HG03342 (cell line): Measurements from ENCODE around the gene ACOX2.

Source experiments
- ATAC-seq: cut with Tn5 transposase; IDR thresholded peaks from one replicate; pipeline ENCODE4 v1.9.1; 2021; ENCODE audit warnings: mild to moderate bottlenecking, moderate library complexity; ENCODE audit not compliant: unreplicated experiment

ACOX2 gene

DNA sequence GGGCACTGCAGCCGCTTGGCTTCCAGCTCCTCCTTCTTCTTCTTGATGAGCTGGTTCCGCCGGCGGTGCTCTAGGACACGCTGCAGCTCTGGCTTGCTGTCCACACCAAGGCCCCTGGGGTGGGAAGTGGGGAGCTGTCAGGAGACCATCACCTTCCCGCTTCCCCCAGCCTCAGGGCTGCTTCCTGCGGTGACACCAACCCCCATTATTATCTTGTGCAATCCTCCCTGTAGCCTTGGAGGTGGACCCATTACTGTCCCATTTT is 30.2 kb upstream of the ACOX2 start:
- no peak for ATAC-seq

- no peak for ATAC-seq
These were observed 29.6 kb upstream of the ACOX2 start for GRCh38 chr3:58566398-58567250.

DNA sequence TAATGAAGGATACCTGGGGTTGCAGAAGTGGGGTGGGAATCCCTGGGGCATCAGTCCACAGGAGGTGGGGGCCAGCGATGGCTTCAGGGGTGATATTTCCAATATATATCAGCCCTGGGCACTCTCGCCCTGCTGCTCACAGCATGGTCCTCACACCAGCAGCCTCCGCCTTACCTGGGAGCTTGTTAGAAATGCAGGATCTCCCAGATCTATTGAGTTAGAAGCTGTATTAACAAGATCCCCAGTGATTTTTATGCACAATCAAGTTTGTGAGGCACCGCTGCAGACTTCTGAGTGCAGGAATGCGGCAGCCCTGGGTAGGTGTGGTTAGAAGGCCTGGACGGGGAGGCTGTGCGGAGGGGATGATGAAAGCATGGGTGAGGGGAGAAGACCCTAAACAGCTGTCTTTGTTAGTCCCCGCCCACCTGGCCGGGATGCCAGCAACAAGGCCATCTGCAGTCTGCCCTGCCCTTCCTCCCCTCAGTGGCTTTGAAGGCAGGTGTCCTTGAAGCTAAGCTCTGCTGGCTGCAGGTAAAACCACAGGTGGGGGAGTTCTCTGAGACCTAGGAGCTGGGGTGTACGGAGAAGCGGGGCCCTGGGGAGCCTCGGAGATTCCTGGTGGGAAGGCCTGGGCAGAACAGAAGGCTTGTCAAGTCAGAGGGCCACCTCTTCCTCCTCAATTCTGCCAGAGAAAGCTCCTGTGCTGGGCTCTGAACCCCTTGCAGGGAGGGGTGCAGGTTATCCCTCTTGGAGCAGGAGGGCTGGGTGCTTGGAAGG is 28.8 kb upstream of the ACOX2 start:
- no peak for ATAC-seq

DNA sequence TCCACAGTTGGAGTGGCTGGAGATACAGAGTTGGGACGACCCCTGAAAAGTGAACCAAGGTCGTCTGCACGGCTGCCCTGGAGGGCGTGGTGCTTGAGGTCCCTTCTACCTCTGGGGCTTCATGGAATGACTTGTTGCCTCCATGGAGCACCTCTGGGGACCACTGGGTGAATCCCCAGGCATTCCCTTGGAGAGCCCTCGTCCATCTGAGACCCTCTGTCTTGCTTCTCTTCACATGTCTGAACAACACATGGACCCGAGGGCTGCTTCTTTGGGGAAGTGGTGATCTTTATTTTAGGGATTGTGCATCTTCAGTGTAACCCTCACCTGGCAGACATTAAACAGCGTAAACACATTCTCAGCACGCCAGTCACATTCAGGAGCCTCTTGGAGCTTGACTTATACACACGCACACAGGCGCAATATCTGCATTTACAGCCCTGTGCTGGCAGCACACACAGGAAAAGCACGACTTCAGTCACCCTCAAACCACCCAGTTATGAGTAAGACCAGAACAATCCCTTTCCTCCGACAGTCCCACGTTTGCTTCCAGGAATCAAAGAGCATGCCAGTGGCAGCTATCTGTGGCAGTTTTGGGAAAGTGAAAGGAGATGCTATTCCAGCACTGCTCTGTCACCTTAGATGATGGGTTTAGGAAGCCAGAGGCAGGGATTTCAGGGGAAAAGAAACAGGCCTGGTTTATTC is 27.6 kb upstream of the ACOX2 start:
- no peak for ATAC-seq

- ATAC-seq = no peak
These were observed 27.1 kb upstream of the ACOX2 start for GRCh38 chr3:58564054-58564453.

- ATAC-seq = no peak
These were observed 26.5 kb upstream of the ACOX2 start for GRCh38 chr3:58563386-58564035.

DNA sequence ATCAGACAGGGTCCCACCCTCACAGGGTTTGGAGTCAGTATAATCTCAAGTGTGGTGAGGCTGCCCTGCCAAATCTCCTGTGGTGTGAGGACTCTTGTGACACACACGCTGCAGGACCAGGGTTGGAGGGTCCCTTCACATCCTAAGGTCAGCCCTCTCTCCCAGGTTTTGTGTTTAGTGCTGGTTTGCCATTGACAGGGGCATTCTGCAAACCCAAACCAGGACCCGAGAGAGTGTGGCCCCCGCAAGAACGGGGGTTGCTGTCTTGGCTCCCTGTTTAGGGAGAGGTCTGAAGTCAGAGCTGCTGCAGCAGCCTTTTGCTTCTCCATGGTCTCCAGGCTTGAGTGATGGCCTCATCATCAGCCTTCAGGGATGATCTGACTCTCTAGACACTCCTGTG is 25.5 kb upstream of the ACOX2 start:
- no peak for ATAC-seq

- no peak for ATAC-seq
These were observed 23.9 kb upstream of the ACOX2 start for GRCh38 chr3:58560771-58561311.

DNA sequence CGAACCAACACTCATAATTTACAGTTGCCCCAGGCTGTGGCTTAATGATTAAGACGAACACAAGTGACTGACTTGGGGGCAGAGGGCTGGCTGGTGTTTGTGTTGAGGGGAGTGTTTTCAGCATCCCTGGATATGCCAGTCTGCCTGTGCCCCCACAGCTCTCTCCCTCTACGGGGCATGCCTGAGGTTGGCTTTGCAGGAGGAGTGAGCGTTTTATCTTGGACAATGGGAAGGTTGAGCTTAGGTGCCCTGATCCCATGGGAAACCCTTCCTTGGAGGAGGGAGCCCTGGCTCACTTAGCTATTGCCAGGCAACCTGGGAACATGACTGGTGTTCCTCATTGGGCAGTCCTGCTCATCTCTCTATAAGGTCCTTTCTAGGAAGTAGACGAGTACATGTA is 22.6 kb upstream of the ACOX2 start:
- ATAC-seq = no peak

DNA sequence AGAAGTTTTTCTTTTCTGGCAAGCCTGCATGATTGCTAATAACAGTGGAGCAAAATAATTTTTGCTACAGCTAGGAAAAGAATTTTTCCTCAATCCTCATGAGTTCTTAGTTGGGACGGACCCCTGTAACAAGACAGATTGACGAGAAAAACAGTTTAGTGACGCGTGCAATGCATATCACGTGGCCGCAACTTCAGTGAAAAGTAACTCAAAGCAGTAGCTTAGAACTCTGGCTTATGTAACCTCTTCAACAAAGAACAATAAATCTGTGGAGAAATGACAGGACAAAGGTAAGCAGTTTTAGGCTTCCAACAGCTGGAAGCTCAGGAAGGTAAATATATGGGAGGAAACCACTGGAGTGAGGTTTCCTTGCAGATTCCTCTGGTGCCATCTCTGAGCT is 20.5 kb upstream of the ACOX2 start:
- ATAC-seq = no peak

DNA sequence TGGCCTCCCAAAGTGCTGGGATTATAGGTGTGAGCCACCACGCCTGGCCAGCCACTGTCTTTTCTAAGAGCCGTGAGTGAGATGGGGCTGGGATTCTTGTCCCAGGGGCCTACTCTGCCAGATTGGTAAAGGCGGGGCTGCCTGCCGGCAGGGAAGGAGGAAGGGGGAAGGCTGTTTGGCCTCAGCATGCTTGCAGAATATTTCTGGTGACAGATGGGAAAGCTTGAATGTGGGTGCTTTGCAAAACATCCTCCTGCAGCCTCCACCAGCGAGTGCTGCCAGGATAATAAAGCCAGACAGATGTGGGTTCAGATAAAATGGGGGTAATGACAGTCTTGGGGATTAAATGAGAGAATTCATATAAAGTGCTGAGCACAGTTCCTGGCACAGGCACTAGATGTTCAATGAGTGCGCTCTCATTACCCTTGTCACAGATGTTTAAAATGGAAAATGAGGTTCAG is 19.8 kb upstream of the ACOX2 start:
- ATAC-seq = no peak

GRCh38 chr3:58556001-58556400 is 19.0 kb upstream of the ACOX2 start:
- ATAC-seq = no peak

DNA sequence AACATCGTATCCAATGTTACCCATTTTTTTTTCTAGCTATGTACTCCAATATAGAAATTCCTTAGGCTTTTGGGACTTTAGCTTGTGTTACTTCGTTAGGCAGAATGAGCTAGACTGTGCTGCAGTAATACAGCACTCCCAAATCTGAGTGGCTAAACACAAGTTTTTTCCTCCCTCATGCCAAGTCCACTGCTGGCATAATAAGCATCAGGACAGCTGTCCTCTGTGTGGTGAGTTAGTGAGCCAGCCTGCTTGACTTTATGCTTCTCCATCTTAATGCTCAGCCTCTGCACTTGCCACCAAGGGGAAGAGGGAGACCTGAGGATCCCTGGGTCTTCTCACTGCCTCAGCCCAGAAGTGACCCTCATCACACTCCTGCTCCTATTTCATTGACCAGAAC is 18.2 kb upstream of the ACOX2 start:
- ATAC-seq = no peak

- ATAC-seq = no peak
These were observed 16.0 kb upstream of the ACOX2 start for GRCh38 chr3:58553003-58553402.

DNA sequence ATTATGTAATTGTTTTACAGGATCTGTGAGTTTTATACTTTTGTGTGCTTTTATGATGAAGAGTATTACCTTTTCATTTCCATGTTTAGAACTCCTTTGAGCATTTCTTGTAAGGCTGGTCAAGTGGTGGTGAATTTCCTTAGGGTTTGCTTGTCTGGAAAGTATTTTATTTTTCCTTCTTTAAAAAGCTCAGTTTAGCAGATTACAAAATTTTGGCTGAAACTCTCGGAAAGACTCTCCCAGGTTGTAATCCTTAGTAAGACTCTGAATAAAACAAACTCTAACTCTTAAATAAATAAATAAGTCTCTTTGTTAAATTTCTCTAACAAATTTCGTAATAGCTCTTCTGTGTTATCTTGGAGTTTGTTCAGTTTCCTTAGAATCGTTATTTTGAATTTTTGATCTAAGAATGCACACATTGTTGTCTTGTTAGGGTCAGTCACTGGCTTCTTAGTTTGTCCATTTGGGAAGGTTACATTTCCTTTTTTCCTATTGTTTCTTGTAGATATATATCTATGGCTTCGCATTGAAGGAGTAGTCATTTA is 14.7 kb upstream of the ACOX2 start:
- no peak for ATAC-seq

DNA sequence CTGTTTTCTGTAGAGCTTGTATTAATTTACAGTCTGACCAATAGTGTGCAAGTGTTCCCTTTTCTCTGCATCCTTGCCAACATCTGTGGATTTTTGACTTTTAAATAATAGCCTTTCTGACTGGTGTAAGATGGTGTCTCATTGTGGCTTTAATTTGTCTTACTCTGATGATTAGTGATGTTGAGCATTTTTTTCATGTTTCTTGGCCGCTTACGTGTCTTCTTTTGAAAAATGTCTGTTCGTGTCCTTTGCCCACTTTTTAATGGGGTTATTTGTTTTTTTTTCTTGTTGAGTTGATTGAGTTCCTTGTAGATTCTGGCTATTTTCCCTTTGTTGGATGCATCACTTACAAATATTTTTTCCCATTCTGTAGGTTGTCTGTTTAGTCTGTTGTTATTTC is 7.6 kb upstream of the ACOX2 start:
- ATAC-seq = no peak

GRCh38 chr3:58540176-58540858 is 3.3 kb upstream of the ACOX2 start:
- ATAC-seq = no peak

DNA sequence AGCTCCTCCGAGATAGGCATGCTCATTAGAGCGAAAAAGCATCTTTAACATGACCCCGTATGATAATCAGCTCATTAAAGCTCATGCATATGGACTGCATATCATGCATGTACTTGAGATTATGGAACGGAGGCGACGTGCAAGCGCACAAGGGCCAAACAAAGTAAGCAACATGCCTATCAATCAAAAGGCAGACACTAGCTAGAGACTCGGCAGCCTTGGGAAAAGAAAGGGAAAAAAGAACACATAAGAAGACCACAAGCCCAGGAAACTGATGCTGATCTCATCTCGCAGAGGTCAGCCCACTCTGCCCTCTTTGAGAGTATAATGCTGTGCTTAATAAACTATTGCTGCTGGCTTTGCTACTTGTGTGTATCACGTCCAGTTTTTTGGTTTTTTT is 2.6 kb upstream of the ACOX2 start:
- no peak for ATAC-seq

GRCh38 chr3:58537412-58538301 is 667 bp upstream of the ACOX2 start:
- no peak for ATAC-seq
